HepG2 (cell line): ENCODE data around the gene RRP36. TPM values are rescaled to one million over a fixed set of nuclear protein-coding genes. Genes with fewer than 3 reads are reported as not detected.

Experiments used
- FOXA1 ChIP-seq, 2 experiments: fragments of 450-650 bp in 1 of 2; sonication (generic) in 1 of 2; formaldehyde crosslinking in 1 of 2; IDR thresholded peaks; 2 replicates each; pipeline versions ENCODE4 v1.4.0 to v1.6.1; 2016 to 2020; ENCODE audit warnings: missing genetic modification reagents in 1 of 2
- HNRNPK ChIP-seq: fragments of 200-400 bp; formaldehyde crosslinking; IDR thresholded peaks from 2 replicates; pipeline ENCODE4 v1.6.1; 2018; ENCODE audit warnings: low read length, low read depth, moderate library complexity, mild to moderate bottlenecking; ENCODE audit not compliant: poor library complexity, severe bottlenecking
- JUND ChIP-seq: sonication (generic); formaldehyde crosslinking; IDR thresholded peaks from 2 replicates; pipeline ENCODE4 v1.8.0; 2022; ENCODE audit warnings: mild to moderate bottlenecking, missing genetic modification reagents
- MAX ChIP-seq: IDR thresholded peaks from 2 replicates; pipeline ENCODE4 v1.6.1; 2012; ENCODE audit warnings: inconsistent platforms
- MXI1 ChIP-seq: IDR thresholded peaks from 3 replicates; pipeline ENCODE4 v1.6.1; 2012; ENCODE audit warnings: low read depth, low read length, inconsistent platforms, borderline replicate concordance
- PRDM4 ChIP-seq: sonication (generic); formaldehyde crosslinking; IDR thresholded peaks from 2 replicates; pipeline ENCODE4 v1.9.0; 2021; ENCODE audit warnings: missing genetic modification reagents, borderline replicate concordance
- SKIL ChIP-seq: sonication (generic); formaldehyde crosslinking; IDR thresholded peaks from 2 replicates; pipeline ENCODE4 v1.8.0; 2022; ENCODE audit warnings: missing genetic modification reagents, mild to moderate bottlenecking, moderate library complexity, borderline replicate concordance
- SRSF1 ChIP-seq: fragments of 200-400 bp; formaldehyde crosslinking; optimal IDR thresholded peaks from 2 replicates; pipeline ENCODE3; 2017; ENCODE audit warnings: mild to moderate bottlenecking, low read depth, low read length, moderate library complexity
- ZFYVE20 ChIP-seq: sonication (generic); formaldehyde crosslinking; IDR thresholded peaks from 2 replicates; pipeline ENCODE4 v1.8.0; 2023; ENCODE audit warnings: low read depth, mild to moderate bottlenecking, moderate library complexity, missing genetic modification reagents, borderline replicate concordance
- ZNF556 ChIP-seq: sonication (generic); formaldehyde crosslinking; IDR thresholded peaks from 2 replicates; pipeline ENCODE4 v1.4.0; 2020; ENCODE audit warnings: mild to moderate bottlenecking, missing genetic modification reagents, borderline replicate concordance
- polyA plus RNA-seq, 8 experiments: library from polyadenylated mRNA; depleted of rRNA in 3 of 8; stranded (reverse) in 7 of 8; unstranded in 1 of 8; fragments of >200 nt; fragmentation: Illumina TruSeq in 4 of 8; extraction: Trizol in 4 of 8; gene quantifications; 2 replicates each; pipeline versions ENCODE4 v1.2.1 to v1.2.3, GENCODE V29; 2011 to 2016; ENCODE audit warnings: low read depth in 4 of 8, missing spikeins in 1 of 8, mixed read lengths in 1 of 8; ENCODE audit not compliant: insufficient read depth in 1 of 8
- total RNA-seq, 5 experiments: library from RNA; depleted of rRNA; stranded (reverse); fragments of >200 nt; fragmentation: Illumina TruSeq; extraction: Trizol; gene quantifications; 2 replicates each; pipeline ENCODE4 v1.2.3, GENCODE V29; 2016; ENCODE audit warnings: low read depth in 1 of 5
- TF ChIP-seq, protein P1 (sequence below): sonication (generic); formaldehyde crosslinking; conservative IDR thresholded peaks from 2 replicates; pipeline ENCODE4 v1.4.0; 2020; ENCODE audit warnings: mild to moderate bottlenecking, missing genetic modification reagents, moderate library complexity
- TF ChIP-seq, protein P2 (sequence below): sonication (generic); formaldehyde crosslinking; IDR thresholded peaks from 2 replicates; pipeline ENCODE4 v1.9.0; 2022; ENCODE audit warnings: missing genetic modification reagents, mild to moderate bottlenecking, borderline replicate concordance
- TF ChIP-seq, protein P3 (sequence below): sonication (generic); formaldehyde crosslinking; IDR thresholded peaks from 2 replicates; pipeline ENCODE4 v1.4.0; 2020; ENCODE audit warnings: missing genetic modification reagents

Gene RRP36
- total and polyA plus RNA-seq, 2 of the 13 experiments (the other 11 are each of a cell fraction or from before 2014, with no cell fraction given) = 29.5 to 144 TPM

DNA sequence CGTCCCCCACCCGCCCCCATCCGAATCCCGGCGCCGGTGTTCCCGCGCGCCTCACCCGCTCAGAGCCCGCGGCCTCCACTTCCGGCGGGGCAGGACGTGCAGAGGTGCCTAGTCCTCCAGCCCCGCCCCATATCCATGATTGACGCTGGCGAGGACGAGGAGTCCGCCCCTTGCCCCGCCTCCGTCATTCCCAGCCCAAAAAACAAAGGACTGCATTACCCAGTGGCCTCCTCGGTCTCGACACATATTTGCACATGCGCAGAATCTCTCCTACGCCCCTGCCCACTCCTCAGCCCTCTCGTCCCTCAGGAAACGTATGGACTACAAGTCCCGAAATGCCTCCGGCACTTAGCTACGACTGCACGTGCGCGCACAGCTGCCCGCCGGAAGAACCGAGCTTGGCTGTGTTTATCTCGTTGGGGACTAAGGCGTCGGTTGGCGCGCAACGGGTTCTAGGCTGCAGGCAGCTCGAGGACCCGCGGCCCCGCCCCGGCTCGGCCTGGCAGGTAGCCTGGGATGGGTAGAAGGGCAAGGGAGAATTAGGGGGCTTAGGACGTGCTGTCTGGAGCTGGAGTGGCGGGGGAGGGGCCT, 7.5 kb upstream of the RRP36 start, which contains the start of the genes KLHDC3 and MEA1 (continued):
- TF ChIP-seq, protein P1, sequence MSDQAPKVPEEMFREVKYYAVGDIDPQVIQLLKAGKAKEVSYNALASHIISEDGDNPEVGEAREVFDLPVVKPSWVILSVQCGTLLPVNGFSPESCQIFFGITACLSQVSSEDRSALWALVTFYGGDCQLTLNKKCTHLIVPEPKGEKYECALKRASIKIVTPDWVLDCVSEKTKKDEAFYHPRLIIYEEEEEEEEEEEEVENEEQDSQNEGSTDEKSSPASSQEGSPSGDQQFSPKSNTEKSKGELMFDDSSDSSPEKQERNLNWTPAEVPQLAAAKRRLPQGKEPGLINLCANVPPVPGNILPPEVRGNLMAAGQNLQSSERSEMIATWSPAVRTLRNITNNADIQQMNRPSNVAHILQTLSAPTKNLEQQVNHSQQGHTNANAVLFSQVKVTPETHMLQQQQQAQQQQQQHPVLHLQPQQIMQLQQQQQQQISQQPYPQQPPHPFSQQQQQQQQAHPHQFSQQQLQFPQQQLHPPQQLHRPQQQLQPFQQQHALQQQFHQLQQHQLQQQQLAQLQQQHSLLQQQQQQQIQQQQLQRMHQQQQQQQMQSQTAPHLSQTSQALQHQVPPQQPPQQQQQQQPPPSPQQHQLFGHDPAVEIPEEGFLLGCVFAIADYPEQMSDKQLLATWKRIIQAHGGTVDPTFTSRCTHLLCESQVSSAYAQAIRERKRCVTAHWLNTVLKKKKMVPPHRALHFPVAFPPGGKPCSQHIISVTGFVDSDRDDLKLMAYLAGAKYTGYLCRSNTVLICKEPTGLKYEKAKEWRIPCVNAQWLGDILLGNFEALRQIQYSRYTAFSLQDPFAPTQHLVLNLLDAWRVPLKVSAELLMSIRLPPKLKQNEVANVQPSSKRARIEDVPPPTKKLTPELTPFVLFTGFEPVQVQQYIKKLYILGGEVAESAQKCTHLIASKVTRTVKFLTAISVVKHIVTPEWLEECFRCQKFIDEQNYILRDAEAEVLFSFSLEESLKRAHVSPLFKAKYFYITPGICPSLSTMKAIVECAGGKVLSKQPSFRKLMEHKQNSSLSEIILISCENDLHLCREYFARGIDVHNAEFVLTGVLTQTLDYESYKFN = peak; percentile 42; the same call in 1 of the 2 replicates
- peak; percentile 96 for TF ChIP-seq HNRNPK
- TF ChIP-seq FOXA1 (IDR thresholded peaks at IDR 0.05) = no peak
- peak; percentile 66 for TF ChIP-seq FOXA1 (CRISPR knock-in tag; IDR thresholded peaks at IDR 0.05)
- TF ChIP-seq, protein P2, sequence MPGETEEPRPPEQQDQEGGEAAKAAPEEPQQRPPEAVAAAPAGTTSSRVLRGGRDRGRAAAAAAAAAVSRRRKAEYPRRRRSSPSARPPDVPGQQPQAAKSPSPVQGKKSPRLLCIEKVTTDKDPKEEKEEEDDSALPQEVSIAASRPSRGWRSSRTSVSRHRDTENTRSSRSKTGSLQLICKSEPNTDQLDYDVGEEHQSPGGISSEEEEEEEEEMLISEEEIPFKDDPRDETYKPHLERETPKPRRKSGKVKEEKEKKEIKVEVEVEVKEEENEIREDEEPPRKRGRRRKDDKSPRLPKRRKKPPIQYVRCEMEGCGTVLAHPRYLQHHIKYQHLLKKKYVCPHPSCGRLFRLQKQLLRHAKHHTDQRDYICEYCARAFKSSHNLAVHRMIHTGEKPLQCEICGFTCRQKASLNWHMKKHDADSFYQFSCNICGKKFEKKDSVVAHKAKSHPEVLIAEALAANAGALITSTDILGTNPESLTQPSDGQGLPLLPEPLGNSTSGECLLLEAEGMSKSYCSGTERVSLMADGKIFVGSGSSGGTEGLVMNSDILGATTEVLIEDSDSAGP (CRISPR knock-in tag) = no peak; the same call in none of the 2 replicates
- TF ChIP-seq PRDM4 (CRISPR knock-in tag) = no peak
- TF ChIP-seq SKIL = no peak
- TF ChIP-seq ZFYVE20 (CRISPR knock-in tag) = no peak
- peak; percentile 75; the same call in 1 of the 2 replicates for TF ChIP-seq ZNF556 (CRISPR knock-in tag)
- peak; percentile 99 for TF ChIP-seq MXI1
- TF ChIP-seq JUND (CRISPR knock-in tag) = peak; percentile 30; the same call in 1 of the 2 replicates
- TF ChIP-seq MAX = peak; percentile 97
- no peak for TF ChIP-seq SRSF1
- TF ChIP-seq, protein P3, sequence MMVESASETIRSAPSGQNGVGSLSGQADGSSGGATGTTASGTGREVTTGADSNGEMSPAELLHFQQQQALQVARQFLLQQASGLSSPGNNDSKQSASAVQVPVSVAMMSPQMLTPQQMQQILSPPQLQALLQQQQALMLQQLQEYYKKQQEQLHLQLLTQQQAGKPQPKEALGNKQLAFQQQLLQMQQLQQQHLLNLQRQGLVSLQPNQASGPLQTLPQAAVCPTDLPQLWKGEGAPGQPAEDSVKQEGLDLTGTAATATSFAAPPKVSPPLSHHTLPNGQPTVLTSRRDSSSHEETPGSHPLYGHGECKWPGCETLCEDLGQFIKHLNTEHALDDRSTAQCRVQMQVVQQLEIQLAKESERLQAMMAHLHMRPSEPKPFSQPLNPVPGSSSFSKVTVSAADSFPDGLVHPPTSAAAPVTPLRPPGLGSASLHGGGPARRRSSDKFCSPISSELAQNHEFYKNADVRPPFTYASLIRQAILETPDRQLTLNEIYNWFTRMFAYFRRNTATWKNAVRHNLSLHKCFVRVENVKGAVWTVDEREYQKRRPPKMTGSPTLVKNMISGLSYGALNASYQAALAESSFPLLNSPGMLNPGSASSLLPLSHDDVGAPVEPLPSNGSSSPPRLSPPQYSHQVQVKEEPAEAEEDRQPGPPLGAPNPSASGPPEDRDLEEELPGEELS (CRISPR knock-in tag) = peak; percentile 64; the same call in 1 of the 2 replicates
